Measurements from ENCODE around the gene OR8A1.
"Not testable (repeated sequence)": the region's sequence is repeated elsewhere in the genome, so short reads cannot be mapped to it uniquely, and the experiment has no call there.

OR8A1 gene

DNA sequence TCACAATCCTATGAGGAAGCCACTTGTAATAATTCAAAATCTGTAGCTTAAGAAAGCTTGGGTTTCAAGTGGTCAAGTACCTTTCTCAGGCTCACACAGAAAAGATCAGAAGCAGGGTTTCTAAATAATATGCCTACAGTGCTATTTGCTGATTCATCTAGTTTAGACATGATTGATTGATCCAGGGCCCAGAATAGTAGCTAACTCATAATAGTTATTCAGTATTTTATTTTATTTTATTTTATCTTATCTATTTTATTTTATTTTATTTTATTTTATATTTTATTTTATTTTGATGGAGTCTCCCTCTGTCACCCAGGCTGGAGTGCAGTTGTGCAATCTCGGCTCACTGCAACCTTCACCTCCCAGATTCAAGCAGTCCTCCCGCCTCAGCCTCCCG lies 25.5 kb downstream of the OR8A1 start:
- no peak for ATAC-seq

DNA sequence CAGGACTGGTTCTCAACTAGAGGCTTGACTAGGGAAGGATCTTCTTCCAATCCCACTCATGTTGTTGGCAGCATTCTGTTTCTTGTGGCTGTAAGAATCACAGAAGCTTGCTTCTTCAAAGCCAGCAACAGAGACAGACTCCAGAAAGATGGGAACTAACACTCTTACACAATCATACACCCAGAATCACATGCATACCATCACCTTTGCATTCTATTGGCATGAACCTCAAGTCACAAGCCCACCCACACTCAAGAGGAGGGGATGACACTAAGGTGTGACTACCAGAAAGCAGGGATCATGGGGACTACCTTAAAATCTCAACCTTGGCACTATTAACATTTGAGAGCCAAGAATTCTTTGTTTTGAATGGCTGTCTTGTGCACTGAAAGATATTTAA lies 27.8 kb downstream of the OR8A1 start:
- no peak for ATAC-seq

DNA sequence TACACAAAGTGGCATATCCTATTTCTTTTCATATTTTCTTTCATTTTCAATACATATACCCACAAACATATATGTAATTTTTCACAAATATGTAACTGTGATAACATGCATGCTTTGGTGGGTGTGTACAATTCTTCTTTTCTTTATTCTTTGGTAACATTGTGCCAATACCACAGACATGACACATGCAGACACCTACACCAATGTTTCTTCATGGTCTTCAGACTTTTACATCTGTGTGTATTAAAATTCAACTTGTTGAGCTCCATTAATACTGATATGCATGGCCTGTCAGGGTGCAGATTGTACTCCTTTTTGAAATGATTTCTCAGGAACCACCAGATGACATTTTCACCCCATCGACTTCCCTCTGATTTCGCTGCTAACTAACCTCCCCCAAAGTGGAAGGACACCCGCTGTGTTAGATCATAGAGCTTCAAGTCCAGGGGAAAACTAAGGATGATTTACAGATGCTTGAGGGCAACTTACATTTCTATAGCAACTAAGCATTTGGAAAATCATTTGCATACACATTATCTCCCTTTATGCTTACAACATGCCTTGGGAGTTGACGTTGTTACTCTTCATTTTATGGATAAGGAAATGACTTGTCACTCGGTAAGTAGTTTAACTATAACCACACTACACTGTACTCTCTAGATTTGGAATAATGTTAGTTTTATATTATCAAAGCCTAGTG lies 31.0 kb downstream of the OR8A1 start:
- ATAC-seq: no peak

DNA sequence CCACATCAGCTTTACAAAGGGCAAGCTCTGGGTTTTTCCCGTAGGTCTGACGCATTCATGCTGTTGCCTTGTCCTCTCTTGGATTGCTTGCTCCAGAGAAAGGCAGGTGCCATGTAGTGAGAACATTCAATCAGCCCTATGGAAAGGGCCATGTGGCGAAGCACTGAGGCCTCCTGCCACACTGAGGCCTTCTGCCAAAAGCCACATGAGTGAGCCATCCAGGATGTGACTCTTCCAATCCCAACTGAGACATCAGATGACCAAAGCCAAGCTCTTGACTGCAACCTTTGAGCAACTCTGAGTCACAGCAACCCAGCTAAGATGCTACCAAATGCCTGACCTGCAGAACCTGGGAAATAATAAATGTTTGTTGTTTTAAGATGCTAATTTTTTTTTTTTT lies 32.4 kb downstream of the OR8A1 start:
- no peak for ATAC-seq

DNA sequence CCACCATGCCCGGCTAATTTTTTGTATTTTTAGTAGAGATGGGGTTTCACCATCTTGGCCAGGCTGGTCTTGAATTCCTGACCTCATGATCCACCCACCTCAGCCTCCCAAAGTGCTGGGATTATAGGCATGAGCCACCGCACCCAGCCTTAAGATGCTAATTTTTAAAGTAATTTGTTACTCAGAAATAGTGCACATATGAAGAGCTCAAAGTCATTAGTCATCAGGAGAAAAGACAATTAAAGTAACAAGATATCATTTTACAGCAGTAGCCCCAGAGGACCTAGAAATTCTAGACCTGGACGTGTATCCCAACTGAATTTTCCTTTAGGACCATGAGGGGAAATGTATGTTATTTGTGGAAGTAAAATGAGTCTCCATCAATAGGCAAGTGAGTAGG lies 32.9 kb downstream of the OR8A1 start:
- ATAC-seq: not testable (repeated sequence)

DNA sequence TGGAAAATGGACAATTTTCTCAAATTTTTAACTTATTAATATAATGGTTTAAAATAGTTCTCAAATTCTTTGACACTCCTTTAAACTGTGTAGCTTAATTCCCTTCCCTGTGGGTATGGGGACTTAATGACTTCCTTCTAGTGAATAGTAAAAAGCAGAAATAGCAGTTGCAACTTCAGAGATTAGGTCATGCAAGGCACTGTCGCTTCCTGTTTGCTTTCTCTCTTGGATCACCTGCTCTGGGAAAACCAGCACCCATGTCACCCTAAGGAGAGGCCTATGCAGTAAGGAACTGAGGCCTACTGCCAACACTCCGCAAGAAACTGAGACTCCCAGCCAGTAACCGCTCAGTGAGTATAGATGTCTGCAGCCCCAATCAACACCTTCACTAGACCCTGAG lies 35.9 kb downstream of the OR8A1 start:
- no peak for ATAC-seq

DNA sequence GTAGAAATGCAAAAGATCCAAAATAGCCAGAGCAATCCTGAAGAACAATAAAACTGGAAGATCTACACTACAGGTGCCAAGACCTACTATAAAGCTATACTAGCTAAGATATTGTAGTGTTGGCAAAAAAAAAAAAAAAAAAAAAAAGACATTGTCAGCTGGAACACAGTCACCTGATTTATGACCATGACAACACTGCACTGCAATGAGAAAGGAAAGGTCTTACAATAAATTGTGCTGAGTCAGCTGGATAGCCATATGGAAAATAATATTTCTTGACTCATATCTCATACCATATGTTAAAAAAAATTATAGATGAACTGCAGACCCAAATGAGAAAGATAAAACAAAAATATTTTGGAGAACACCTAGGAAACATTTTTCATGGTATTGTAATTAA lies 38.4 kb downstream of the OR8A1 start:
- no peak for ATAC-seq

DNA sequence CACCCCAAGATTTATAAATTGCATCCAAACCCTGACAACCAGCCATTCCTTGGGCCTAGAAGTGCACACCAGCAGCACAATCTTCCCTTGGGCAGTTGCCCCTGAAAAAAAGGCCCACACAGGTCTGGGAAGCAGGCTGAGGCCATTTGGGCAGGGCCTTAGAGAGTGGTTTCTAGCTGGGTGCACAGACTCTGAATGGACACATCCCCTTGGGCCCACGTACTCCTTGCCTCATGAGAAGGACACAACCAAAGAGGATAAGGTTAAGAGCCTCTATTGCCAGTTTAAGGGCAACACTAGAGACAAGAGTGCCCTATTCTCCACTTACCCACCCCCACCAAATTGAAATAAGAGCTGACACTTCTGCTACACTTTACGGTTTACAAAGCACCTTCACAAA lies 40.5 kb downstream of the OR8A1 start:
- no peak for ATAC-seq

DNA sequence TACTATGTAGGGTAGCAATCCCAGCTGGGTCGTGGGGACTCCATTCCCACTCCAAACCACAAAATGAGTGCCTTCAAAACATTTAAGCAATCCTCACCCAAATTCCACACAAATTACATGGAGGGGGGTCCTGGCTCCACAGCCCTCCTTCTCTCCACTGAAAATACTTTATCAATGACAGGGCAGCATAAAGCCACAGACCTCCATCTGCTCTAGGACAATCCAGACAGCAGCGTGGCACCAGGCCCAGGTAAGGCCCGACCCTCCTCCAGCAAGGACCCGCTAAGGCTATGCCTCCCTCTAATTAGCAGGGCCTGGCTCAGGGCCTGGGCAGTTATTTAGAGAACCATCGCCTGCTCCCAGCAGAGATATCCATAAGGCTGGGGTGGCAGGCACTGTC lies 41.3 kb downstream of the OR8A1 start, which contains the start of gene PANX3:
Gene PANX3 (plus strand): TSS at position 365 of the 400 bp plus-strand sequence. CDS start 129 bp downstream, outside the sequence.
- no peak for ATAC-seq

DNA sequence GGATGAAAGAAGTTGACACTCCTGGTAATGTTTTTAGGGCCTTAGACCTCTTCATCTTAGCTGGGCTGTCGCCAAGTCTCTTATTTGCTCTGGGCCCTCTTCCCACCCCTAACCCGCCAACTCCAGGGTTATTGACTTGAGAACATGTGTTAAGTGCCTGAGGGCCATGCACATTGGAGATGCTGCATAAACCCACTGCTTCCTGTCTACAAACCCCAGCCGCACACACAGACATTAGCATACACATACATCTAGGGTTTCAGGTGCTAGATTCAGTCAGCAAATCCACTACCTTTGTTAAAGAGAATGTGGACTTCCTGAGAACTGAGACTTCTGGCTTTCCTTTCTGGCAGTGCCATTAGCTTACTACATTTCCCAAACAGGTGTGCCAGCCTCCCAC lies 42.2 kb downstream of the OR8A1 start:
- ATAC-seq: no peak

DNA sequence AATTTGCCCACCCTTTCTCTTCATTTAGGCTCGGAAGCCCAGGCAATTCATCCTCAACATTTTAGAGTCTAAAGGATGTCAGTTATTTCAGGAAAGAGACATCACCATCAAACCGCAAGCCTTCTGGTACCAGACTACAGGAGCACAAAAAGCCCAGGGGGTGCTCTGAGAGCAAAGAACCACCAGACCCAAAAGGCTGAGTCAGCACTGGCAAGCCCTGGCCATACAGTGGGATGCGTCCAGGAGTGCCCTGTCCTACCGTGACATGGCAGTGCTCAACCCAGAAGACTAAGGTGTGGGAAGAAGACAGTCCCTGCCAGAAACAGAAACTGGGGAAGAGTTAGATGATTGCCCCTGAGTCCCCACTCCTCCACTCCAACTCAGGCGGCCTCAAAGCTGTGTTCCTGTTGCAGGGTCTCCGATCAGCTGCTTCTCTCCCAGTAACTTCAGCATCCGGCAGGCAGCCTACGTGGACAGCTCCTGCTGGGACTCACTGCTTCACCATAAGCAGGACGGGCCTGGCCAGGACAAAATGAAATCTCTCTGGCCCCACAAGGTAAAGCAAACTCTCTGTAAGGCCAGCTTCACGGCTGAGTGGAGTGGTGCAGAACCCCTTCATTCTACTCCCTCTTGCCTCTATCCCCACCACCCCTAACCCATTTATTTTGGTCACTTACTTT lies 42.9 kb downstream of the OR8A1 start:
- no peak for ATAC-seq

DNA sequence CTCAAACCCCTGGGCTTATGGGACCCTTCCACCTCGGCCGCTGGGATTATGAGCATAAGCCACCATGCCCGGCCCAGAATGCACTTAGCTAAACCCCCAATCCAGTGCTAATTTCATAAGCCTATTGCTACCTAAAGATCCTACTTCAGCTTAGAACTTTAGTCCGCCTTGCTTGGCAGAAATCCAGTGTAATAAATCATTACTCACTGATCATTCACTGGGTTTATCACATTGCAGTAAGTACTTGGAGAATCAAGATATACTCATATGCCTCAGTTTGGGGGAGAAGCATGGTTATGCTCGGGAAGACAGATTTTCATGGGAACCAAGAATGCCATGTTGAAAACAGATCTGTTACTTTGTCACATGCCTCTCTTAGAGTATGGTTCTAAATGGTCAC lies 49.1 kb downstream of the OR8A1 start:
- ATAC-seq: no peak
